PC-3 (cell line): ENCODE data around the gene MGLL.

Source experiments
- CTCF ChIP-seq: fragments of 300-600 bp; sonication (generic); conservative IDR thresholded peaks from 2 replicates; pipeline ENCODE4 v1.5.1; 2017; ENCODE audit warnings: antibody characterized with exemption, low read depth, mild to moderate bottlenecking, low read length
- EZH2 ChIP-seq: fragments of 300-600 bp; sonication (generic); IDR thresholded peaks from one replicate; pipeline ENCODE4 v1.6.1; 2017; ENCODE audit warnings: antibody characterized with exemption, mild to moderate bottlenecking, low read length; ENCODE audit not compliant: unreplicated experiment
- EZH2phosphoT487 ChIP-seq: fragments of 300-600 bp; sonication (generic); IDR thresholded peaks from 2 replicates; pipeline ENCODE4 v1.6.1; 2018; ENCODE audit warnings: mild to moderate bottlenecking, antibody characterized with exemption, low read length, borderline replicate concordance

DNA sequence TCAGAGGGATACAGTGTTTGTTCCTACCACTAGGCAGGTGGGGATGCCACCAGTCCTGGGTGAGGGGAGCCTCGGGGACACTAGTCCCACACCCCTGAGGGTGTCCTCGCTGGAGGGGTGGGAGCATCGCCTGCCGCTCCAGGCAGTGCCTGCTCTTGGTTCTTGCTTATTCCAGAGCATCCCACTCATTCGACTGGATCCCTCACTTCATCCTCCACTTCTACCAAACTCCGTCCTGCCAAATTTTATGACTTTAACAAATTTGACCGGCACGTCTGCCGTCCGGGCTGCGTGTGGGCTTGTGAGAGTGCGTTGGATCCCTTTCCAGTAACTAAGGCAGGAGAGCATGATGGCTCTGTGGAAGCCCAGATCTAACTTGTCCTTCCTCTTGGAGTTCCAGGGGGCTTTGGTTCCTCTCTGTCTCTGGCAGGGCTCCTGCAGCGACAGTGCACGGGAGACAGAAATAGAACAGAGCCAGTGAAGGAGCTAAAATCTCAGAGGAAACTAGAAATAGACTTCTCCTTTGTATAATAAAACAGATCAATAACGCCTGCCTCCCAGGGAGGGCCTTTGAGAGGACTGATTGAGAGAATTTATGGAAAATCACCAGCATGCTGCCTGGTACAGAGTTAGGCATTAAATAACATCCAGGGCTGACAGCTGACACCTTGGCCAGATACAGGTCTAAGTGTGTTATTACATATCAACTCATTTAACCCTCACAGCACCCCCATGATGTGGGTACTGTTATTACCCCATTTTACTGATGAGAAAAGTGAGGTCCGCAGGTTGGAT lies 34.5 kb downstream of the MGLL start:
- TF ChIP-seq CTCF (no peak), EZH2 (no peak), EZH2phosphoT487 (no peak)
